Smooth muscle cell (in vitro differentiated cells): ENCODE data around the gene ING5. TPM values are rescaled to one million over a fixed set of nuclear protein-coding genes. Genes with fewer than 3 reads are reported as not detected.

ENCODE experiments used
- DNase-seq: peaks from one replicate; lab custom pipeline; 2025; ENCODE audit not compliant: unreplicated experiment; lab: John Stamatoyannopoulos, UW
- H2AFZ ChIP-seq: fragments of 200-600 bp; sonication (generic); 2 replicates; pipeline ENCODE4 v1.6.0; 2016; ENCODE audit warnings: antibody characterized with exemption, low read depth, mild to moderate bottlenecking
- H3F3A ChIP-seq: fragments of 200-600 bp; sonication (generic); 2 replicates; pipeline ENCODE4 v1.6.0; 2017; ENCODE audit warnings: antibody characterized with exemption, low read depth
- H3K27ac ChIP-seq: fragments of 200-600 bp; sonication (generic); 2 replicates; pipeline ENCODE4 v1.5.1; 2016; ENCODE audit warnings: low read depth, mild to moderate bottlenecking
- H3K27me3 ChIP-seq: fragments of 200-600 bp; sonication (generic); 2 replicates; pipeline ENCODE4 v1.6.1; 2016; ENCODE audit warnings: low read depth, mild to moderate bottlenecking
- H3K36me3 ChIP-seq: fragments of 200-600 bp; sonication (generic); 2 replicates; pipeline ENCODE4 v1.5.1; 2016; ENCODE audit warnings: low read depth
- H3K4me1 ChIP-seq: fragments of 200-600 bp; sonication (generic); 2 replicates; pipeline ENCODE4 v1.5.1; 2016; ENCODE audit warnings: low read depth
- H3K4me2 ChIP-seq: fragments of 200-600 bp; sonication (generic); 2 replicates; pipeline ENCODE4 v1.6.0; 2016; ENCODE audit warnings: mild to moderate bottlenecking
- H3K4me3 ChIP-seq: fragments of 200-600 bp; sonication (generic); 2 replicates; pipeline ENCODE4 v1.5.1; 2016; ENCODE audit warnings: mild to moderate bottlenecking
- H3K79me2 ChIP-seq: fragments of 200-600 bp; sonication (generic); 2 replicates; pipeline ENCODE4 v1.6.0; 2016; ENCODE audit warnings: low read depth, mild to moderate bottlenecking
- H3K9ac ChIP-seq: fragments of 200-600 bp; sonication (generic); 2 replicates; pipeline ENCODE4 v1.6.0; 2016; ENCODE audit warnings: low read depth
- H3K9me3 ChIP-seq: fragments of 200-600 bp; sonication (generic); replicated peaks from 2 replicates; pipeline ENCODE4 v1.5.1; 2016; ENCODE audit warnings: low read depth
- H4K20me1 ChIP-seq: fragments of 200-600 bp; sonication (generic); 2 replicates; pipeline ENCODE4 v1.6.0; 2016; ENCODE audit warnings: low read depth
- CTCF ChIP-seq: fragments of 200-600 bp; sonication (generic); IDR thresholded peaks from 2 replicates; pipeline ENCODE4 v1.5.1; 2017; ENCODE audit warnings: borderline replicate concordance, mild to moderate bottlenecking, antibody characterized with exemption; ENCODE audit not compliant: insufficient read depth, poor library complexity, severe bottlenecking
- WGBS: methylation state at CpG from one replicate; pipeline ENCODE4 v1.1.7; 2016; ENCODE audit warnings: low lambda C conversion rate; 5-methylcytosine and 5-hydroxymethylcytosine counted together
- polyA plus RNA-seq: library from polyadenylated mRNA; unstranded; fragments of >200 nt; fragmentation: Nextera tagmentation; extraction: Ambion mirVana; gene quantifications from 2 replicates; pipeline ENCODE4 v1.2.1, GENCODE V29; 2016
- total RNA-seq: library from RNA; depleted of rRNA; stranded (reverse); fragments of >200 nt; gene quantifications from 2 replicates; pipeline ENCODE4 v1.2.3, GENCODE V29; 2014

The ING5 gene
- total and polyA plus RNA-seq, 2 experiments from 2014 or later: 6.7 to 10.6 TPM

DNA sequence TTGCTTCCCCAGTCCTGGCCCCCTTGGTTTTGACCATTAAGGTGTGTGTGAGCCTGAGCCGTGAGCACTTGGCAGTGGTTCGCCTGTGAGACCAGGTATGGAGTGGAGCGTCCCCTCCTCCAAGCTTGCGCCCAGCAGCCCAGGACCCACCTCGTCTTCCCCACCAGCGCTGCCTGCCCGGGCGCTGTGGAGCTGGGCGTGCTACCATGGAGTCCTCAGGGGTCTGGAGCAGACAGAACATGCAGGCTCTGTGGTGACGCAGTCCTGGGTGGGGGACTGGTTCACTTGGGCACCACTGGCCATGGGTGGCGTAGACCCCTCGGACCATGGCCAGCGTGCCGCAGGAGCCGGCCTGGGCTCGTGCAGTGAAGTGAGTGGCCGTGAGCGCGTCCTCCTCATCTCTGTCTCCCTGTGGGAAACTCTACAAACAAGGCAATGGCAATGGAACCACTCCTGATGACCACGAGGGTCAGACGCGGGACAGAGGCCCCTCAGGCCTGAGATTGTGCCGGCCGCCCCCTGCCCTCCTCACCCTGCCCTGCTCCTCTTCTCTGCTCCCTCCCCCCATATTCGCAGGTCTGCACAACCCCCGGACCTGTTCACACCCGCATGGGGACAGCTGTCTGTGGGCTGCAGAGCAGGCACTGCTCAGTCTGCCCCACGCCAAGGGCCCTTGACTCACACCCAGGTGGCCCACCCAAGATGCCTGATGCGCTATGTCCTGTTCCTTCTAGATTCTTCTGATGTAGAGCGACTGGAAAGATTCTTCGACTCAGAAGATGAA lies 30.2 kb upstream of the ING5 start:
- Histone ChIP-seq H3K79me2 (no peaks in the 10 kb centered on the region), H3K9me3 (no peaks in the 10 kb centered on the region), H2AFZ (no peak overlapping the region), H3K36me3 (no peaks in the 10 kb centered on the region), H3K27ac (no peak overlapping the region), H3K4me2 (no peak overlapping the region), H3K9ac (no peak overlapping the region), H4K20me1 (peaks cover under 1% of the 10 kb centered on the region), H3K4me3 (no peak overlapping the region), H3K27me3 (no peaks in the 10 kb centered on the region), H3K4me1 (no peaks in the 10 kb centered on the region), H3F3A (peaks cover 8% of the 10 kb centered on the region)
- WGBS: 92% methylated on average over 31 of the region's 31 CpGs
- DNase-seq: no peak
- no peak for TF ChIP-seq CTCF

DNA sequence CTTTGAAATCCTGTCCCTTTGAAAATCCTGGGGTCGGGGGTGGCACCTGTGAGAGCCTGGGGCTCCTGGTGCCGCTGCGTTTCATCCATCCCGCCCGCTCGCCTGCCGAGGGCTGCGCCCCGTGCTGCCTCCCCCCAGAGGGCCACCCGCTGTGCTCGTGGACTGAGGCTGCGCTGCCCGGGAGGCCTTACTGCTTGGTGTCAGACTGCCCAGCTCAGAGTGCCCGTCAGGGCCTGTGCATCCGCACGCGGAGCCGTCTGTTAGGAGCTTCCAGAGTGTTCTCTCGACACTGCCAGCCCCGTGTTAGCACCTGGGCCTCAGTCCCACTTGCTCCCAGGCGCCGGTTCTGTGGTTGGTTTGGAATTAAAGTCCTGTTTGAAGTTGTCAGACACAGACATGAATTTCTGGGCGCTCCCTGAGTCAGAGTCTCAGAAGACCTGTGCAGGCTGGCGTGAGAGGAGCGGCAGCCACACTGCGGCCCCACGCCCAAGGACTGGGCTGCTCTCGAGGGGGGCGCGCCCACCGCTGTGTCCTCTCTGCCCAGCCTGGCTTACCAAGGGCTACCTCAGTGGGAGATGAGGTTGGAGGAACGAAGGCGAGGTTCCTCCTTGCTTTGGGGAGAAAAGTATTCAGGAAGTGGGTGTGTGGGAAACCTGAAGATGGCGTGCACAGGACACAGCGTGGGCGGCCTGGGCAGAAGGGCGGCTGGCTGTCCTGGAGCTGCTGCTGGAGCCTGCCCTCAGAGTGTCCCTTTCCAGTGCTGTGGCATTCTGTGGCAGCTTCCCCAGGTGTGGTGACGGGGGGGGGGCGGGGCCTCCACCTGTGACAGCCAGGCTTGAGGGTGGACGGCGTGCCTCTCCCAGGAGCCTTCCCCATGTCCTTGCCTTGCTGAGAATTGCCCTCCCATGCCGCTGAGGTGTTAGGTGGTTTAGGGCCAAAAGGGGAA lies 29.3 kb upstream of the ING5 start:
- H3K79me2 ChIP-seq: no peaks in the 10 kb centered on the region
- no peaks in the 10 kb centered on the region for H4K20me1 ChIP-seq
- H2AFZ ChIP-seq: no peak overlapping the region
- H3K4me3 ChIP-seq: no peak overlapping the region
- no peaks in the 10 kb centered on the region for H3K9me3 ChIP-seq
- no peak overlapping the region for H3K4me2 ChIP-seq
- H3F3A ChIP-seq: peaks cover 8% of the 10 kb centered on the region
- 98% methylated on average over 40 of the region's 42 CpGs for WGBS
- H3K27me3 ChIP-seq: no peaks in the 10 kb centered on the region
- DNase-seq: no peak
- no peak overlapping the region for H3K27ac ChIP-seq
- no peak overlapping the region for H3K9ac ChIP-seq
- H3K4me1 ChIP-seq: no peaks in the 10 kb centered on the region
- H3K36me3 ChIP-seq: no peaks in the 10 kb centered on the region
- TF ChIP-seq CTCF: no peak

- H3K9me3 ChIP-seq: no peaks in the 10 kb centered on the region
- no peak overlapping the region for H2AFZ ChIP-seq
- H3K4me1 ChIP-seq: no peaks in the 10 kb centered on the region
- no peak for TF ChIP-seq CTCF
- H3K4me2 ChIP-seq: no peak overlapping the region
- H3K27ac ChIP-seq: no peak overlapping the region
- no peaks in the 10 kb centered on the region for H3K79me2 ChIP-seq
- no peaks in the 10 kb centered on the region for H3K27me3 ChIP-seq
- H3K36me3 ChIP-seq: no peaks in the 10 kb centered on the region
- no peak for DNase-seq
- no peak overlapping the region for H3K9ac ChIP-seq
- H3F3A ChIP-seq: peaks cover 8% of the 10 kb centered on the region
- H4K20me1 ChIP-seq: no peaks in the 10 kb centered on the region
- no peak overlapping the region for H3K4me3 ChIP-seq
- WGBS: 93% methylated on average over 18 of the region's 18 CpGs
Measured at GRCh38 chr2:241673189-241673663, 28.6 kb upstream of the ING5 start.
